ENCODE results near the gene PRKCH. TPM values are rescaled to one million over a fixed set of nuclear protein-coding genes. Genes with fewer than 3 reads are reported as not detected.

PRKCH gene
- total RNA-seq, 3 donors from 2014 or later: 12.3 to 15.4 (median 14.8) TPM

DNA sequence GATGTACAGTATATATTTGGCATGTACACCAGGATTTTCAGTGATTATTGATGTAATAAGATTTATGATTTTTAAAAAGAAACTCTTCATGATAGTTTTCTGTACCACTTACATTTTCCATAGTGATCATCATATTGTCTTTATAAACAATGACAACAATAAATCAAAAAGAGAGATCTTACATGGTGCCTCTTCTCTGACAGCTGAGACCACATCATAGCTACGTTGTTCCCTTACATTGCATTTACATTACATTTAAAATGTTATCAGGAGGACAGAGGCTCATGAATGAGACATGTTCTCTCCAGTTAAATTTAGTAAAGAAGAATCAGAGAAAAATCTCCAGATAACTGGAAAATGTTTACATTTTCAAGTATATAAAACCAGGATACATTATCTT is 112.4 kb downstream of the PRKCH start:
- ATAC-seq (no peak), DNase-seq (no peak)
- intact Hi-C loops (cut with DNase I, micrococcal nuclease): no loop called here
- no peaks in the 10 kb centered on the region for H3K4me1 ChIP-seq (ENCODE audit: low read depth)
- H3K36me3 ChIP-seq (ENCODE audit: low read depth): no peaks in the 10 kb centered on the region
- H3K9me3 ChIP-seq: no peaks in the 10 kb centered on the region
- TF ChIP-seq CTCF (IDR thresholded peaks at IDR 0.05): no peak
- no peak overlapping the region for H3K4me3 ChIP-seq

DNA sequence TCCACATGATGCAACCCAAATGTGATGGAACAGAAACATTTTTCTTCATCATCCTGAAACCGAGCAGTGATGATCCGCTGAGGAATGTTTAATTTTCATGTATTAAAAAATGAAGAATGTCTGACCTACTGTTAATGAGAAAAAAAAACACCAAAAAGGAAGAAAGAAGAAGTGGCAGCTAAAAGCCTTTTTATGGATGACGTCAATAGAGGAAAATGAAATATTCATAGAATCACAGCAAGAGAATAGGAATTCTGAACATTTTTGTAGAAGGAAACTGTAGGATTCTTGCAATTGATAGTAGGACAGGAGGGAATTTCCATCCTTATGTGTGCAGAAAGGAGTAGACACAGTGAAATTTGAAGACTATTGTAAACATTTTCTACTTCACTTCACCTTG is 112.9 kb downstream of the PRKCH start:
- no peak for DNase-seq
- no peak for TF ChIP-seq CTCF (IDR thresholded peaks at IDR 0.05)
- H3K36me3 ChIP-seq (ENCODE audit: low read depth): no peaks in the 10 kb centered on the region
- intact Hi-C loops (cut with DNase I, micrococcal nuclease): no loop called here
- no peak overlapping the region for H3K4me3 ChIP-seq
- H3K4me1 ChIP-seq (ENCODE audit: low read depth): no peaks in the 10 kb centered on the region
- H3K9me3 ChIP-seq: no peaks in the 10 kb centered on the region
- ATAC-seq: no peak

- no peak for TF ChIP-seq CTCF (IDR thresholded peaks at IDR 0.05)
- intact Hi-C loops (cut with DNase I, micrococcal nuclease): no loop called here
- no peak for DNase-seq
- Histone ChIP-seq H3K4me3 (no peak overlapping the region), H3K36me3 (ENCODE audit: low read depth) (no peaks in the 10 kb centered on the region), H3K4me1 (ENCODE audit: low read depth) (no peaks in the 10 kb centered on the region), H3K9me3 (no peaks in the 10 kb centered on the region)
- ATAC-seq: no peak
Measured at GRCh38 chr14:61435563-61436337, 114.4 kb downstream of the PRKCH start.

- ATAC-seq (no peak), DNase-seq (no peak)
- Histone ChIP-seq H3K36me3 (ENCODE audit: low read depth) (no peaks in the 10 kb centered on the region), H3K4me3 (no peak overlapping the region), H3K4me1 (ENCODE audit: low read depth) (no peaks in the 10 kb centered on the region), H3K9me3 (no peaks in the 10 kb centered on the region)
- intact Hi-C loops (cut with DNase I, micrococcal nuclease): no loop called here
- no peak for TF ChIP-seq CTCF (IDR thresholded peaks at IDR 0.05)
Measured at GRCh38 chr14:61437381-61437780, 116.0 kb downstream of the PRKCH start.

DNA sequence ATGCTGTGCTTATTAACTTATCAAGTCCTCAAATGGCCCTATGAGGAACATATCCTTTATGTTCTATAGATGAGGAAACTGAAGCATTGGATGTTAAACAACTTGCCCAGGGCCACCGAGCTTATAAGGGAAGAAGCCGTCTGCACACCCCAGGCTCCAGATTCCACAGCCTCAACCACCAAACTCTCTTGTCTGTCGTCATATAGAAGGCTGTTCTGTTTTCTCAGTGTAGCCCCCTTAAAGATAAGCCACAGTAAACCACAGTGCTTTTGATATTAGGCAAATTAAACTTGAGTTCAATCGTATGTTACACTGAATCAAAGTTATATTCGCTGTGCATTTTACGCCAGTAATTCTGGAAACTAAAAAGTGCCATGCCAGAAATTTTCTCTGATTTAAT is 116.7 kb downstream of the PRKCH start:
- H3K4me3 ChIP-seq: no peak overlapping the region

More for the DNA sequence above, 116.7 kb downstream of the PRKCH start:
- intact Hi-C loops (cut with DNase I, micrococcal nuclease): no loop called here
- H3K36me3 ChIP-seq (ENCODE audit: low read depth): no peaks in the 10 kb centered on the region
- TF ChIP-seq CTCF (IDR thresholded peaks at IDR 0.05): no peak
- no peak for ATAC-seq
- no peaks in the 10 kb centered on the region for H3K9me3 ChIP-seq
- no peak for DNase-seq
- no peaks in the 10 kb centered on the region for H3K4me1 ChIP-seq (ENCODE audit: low read depth)
